Brain microvascular endothelial cell (primary cell): ENCODE results near the gene BBS9.
A peak's percentile ranks its signal among the peaks of the same experiment; 100 is the strongest.

Source experiments
- DNase-seq: peaks from one replicate; pipeline ENCODE4 v3.0.0-alpha.2; 2020
- H3K27ac ChIP-seq: fragments of 250-450 bp; sonication (Bioruptor Pico); 2 replicates; pipeline ENCODE4 v1.5.1; 2020; ENCODE audit warnings: mild to moderate bottlenecking, moderate library complexity
- H3K27me3 ChIP-seq: fragments of 250-450 bp; sonication (Bioruptor Pico); replicated peaks from 2 replicates; pipeline ENCODE4 v1.5.1; 2020; ENCODE audit warnings: mild to moderate bottlenecking
- H3K36me3 ChIP-seq: fragments of 250-450 bp; sonication (Bioruptor Pico); replicated peaks from 2 replicates; pipeline ENCODE4 v1.5.1; 2020; ENCODE audit warnings: mild to moderate bottlenecking
- H3K4me3 ChIP-seq: 2 replicates; pipeline ENCODE4 v1.5.1; 2011; ENCODE audit warnings: low read depth, mild to moderate bottlenecking, control low read depth, low read length, moderate library complexity
- in situ Hi-C: cut with HindIII; loops from 2 replicates; pipeline ENCODE4 v1.10.0; 2017; ENCODE audit warnings: low sequenced_read_pairs, low pct_ligation_motif_present
- TF ChIP-seq, protein P1 (sequence below): IDR thresholded peaks from 2 replicates; pipeline ENCODE4 v1.5.1; 2011; ENCODE audit warnings: low read depth, mild to moderate bottlenecking, moderate library complexity, low read length, control low read depth, inconsistent platforms; ENCODE audit errors: missing control alignments

BBS9 gene

DNA sequence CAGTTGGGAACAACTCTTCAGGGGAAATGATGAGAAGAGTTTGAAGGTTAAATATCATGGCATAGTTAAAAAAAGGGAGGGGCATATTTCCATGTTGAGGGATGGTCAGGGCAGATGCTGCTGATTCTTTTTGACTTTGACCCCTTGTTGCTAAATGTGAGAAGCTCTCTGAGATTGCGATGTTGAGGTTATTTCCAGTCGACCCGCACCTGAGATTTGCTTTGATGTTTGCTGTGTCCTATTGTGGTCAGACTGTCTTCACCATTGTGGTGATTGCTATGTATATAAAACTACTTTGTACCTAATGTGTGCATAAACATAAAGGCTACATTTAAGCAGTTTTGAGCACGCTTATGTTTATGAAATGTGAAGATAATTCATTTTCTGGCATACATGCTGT lies 90.9 kb downstream of the BBS9 start:
- DNase-seq: no peak
- Histone ChIP-seq H3K4me3 (no peak overlapping the region), H3K27ac (no peak overlapping the region), H3K27me3 (no peaks in the 10 kb centered on the region), H3K36me3 (no peaks in the 10 kb centered on the region)
- TF ChIP-seq, protein P1, sequence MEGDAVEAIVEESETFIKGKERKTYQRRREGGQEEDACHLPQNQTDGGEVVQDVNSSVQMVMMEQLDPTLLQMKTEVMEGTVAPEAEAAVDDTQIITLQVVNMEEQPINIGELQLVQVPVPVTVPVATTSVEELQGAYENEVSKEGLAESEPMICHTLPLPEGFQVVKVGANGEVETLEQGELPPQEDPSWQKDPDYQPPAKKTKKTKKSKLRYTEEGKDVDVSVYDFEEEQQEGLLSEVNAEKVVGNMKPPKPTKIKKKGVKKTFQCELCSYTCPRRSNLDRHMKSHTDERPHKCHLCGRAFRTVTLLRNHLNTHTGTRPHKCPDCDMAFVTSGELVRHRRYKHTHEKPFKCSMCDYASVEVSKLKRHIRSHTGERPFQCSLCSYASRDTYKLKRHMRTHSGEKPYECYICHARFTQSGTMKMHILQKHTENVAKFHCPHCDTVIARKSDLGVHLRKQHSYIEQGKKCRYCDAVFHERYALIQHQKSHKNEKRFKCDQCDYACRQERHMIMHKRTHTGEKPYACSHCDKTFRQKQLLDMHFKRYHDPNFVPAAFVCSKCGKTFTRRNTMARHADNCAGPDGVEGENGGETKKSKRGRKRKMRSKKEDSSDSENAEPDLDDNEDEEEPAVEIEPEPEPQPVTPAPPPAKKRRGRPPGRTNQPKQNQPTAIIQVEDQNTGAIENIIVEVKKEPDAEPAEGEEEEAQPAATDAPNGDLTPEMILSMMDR: no peak
- in situ Hi-C loops: no loop called here

- TF ChIP-seq, protein P1: no peak
- in situ Hi-C loops: no loop called here
- Histone ChIP-seq H3K27ac (no peak overlapping the region), H3K4me3 (no peak overlapping the region), H3K36me3 (no peaks in the 10 kb centered on the region), H3K27me3 (no peaks in the 10 kb centered on the region)
- DNase-seq: no peak
Measured at GRCh38 chr7:33221390-33221789, 92.0 kb downstream of the BBS9 start.

GRCh38 chr7:33232632-33233145 lies 103.3 kb downstream of the BBS9 start:
- H3K4me3 ChIP-seq: no peak overlapping the region
- no peak overlapping the region for H3K27ac ChIP-seq
- no peaks in the 10 kb centered on the region for H3K36me3 ChIP-seq
- TF ChIP-seq, protein P1: no peak
- in situ Hi-C loops: no loop called here
- DNase-seq: no peak
- no peaks in the 10 kb centered on the region for H3K27me3 ChIP-seq

- Histone ChIP-seq H3K4me3 (no peak overlapping the region), H3K27me3 (no peaks in the 10 kb centered on the region), H3K27ac (no peak overlapping the region), H3K36me3 (no peaks in the 10 kb centered on the region)
- in situ Hi-C loops: no loop called here
- TF ChIP-seq, protein P1: no peak
- no peak for DNase-seq
Measured at GRCh38 chr7:33233659-33234058, 104.3 kb downstream of the BBS9 start.

GRCh38 chr7:33237036-33237435 lies 107.7 kb downstream of the BBS9 start:
- Histone ChIP-seq H3K27ac (no peak overlapping the region), H3K27me3 (no peaks in the 10 kb centered on the region), H3K36me3 (no peaks in the 10 kb centered on the region), H3K4me3 (no peak overlapping the region)
- TF ChIP-seq, protein P1: no peak
- no peak for DNase-seq
- in situ Hi-C loops: no loop called here

GRCh38 chr7:33243319-33243881 lies 114.0 kb downstream of the BBS9 start:
- no peak overlapping the region for H3K27ac ChIP-seq
- H3K27me3 ChIP-seq: no peaks in the 10 kb centered on the region
- H3K4me3 ChIP-seq: no peak overlapping the region
- peak; percentile 26 for DNase-seq
- in situ Hi-C loops: no loop called here
- TF ChIP-seq, protein P1: peak; percentile 66
- no peaks in the 10 kb centered on the region for H3K36me3 ChIP-seq
